Stimulated activated naive CD8-positive, alpha-beta T cell treated with anti-CD3 and anti-CD28 coated beads, Interleukin-15, amount 100 ng/mL, for 72 hours (primary cell): ENCODE measurements around the gene SYT13.
A peak's percentile ranks its signal among the peaks of the same experiment; 100 is the strongest.

Experiments
- ATAC-seq: fragments of 150-1000 bp; cut with Tn5 transposase; 2 replicates; pipeline ENCODE4 v1.10.0; 2021; ENCODE audit warnings: mild to moderate bottlenecking, moderate library complexity
- DNase-seq, 2 donors: peaks; one replicate each; pipeline ENCODE4 v3.0.0; 2021 to 2022
- H3K27ac Mint-ChIP-seq, 2 donors: one replicate each; pipeline ENCODE4 v1.8.0; 2022; ENCODE audit warnings: mild to moderate bottlenecking in 2 of 2, mixed read lengths in 2 of 2, moderate library complexity in 2 of 2
- H3K27me3 Mint-ChIP-seq: one replicate; pipeline ENCODE4 v1.8.0; 2022; ENCODE audit warnings: mixed read lengths
- H3K4me1 Mint-ChIP-seq: one replicate; pipeline ENCODE4 v1.8.0; 2022; ENCODE audit warnings: mild to moderate bottlenecking, mixed read lengths
- H3K4me3 Mint-ChIP-seq, 2 donors: one replicate each; pipeline ENCODE4 v1.8.0; 2022; ENCODE audit warnings: mild to moderate bottlenecking in 2 of 2, mixed read lengths in 2 of 2, moderate library complexity in 1 of 2
- H3K9me3 Mint-ChIP-seq, 2 donors: one replicate each; pipeline ENCODE4 v1.8.0; 2022; ENCODE audit warnings: mixed read lengths in 2 of 2

The SYT13 gene

GRCh38 chr11:45285930-45286632 is at the start of gene SYT13:
Gene SYT13, minus strand, starts transcription at chr11:45286341. Its CDS starts 134 bp downstream, at chr11:45286207.
- ATAC-seq: no peak
- DNase-seq: no peak
- no peak within 1 kb of the TSS for H3K4me3 Mint-ChIP-seq
- peaks cover 4% of the 10 kb centered on the region for H3K4me1 Mint-ChIP-seq
- no peak within 1 kb of the TSS for H3K27ac Mint-ChIP-seq
- peaks cover 90% of the 10 kb centered on the region for H3K27me3 Mint-ChIP-seq
- H3K9me3 Mint-ChIP-seq: peaks cover 0 to 7% of the 10 kb centered on the region in 2 donors

GRCh38 chr11:45335434-45335833 is 49.3 kb upstream of the SYT13 start:
- Mint-ChIP-seq H3K27me3 (peaks cover 27% of the 10 kb centered on the region), H3K9me3 (no peaks in the 10 kb centered on the region), H3K27ac (no peak overlapping the region), H3K4me3 (no peak overlapping the region), H3K4me1 (peaks cover 10% of the 10 kb centered on the region)
- ATAC-seq: no peak
- DNase-seq: no peak

- no peak for ATAC-seq
- Mint-ChIP-seq H3K4me3 (no peak overlapping the region), H3K27me3 (peaks cover 27% of the 10 kb centered on the region), H3K4me1 (peaks cover 4% of the 10 kb centered on the region), H3K9me3 (no peaks in the 10 kb centered on the region), H3K27ac (no peak overlapping the region)
- DNase-seq: no peak
Measured at GRCh38 chr11:45334836-45335235, 48.7 kb upstream of the SYT13 start.

GRCh38 chr11:45334410-45334809 is 48.3 kb upstream of the SYT13 start:
- ATAC-seq: no peak
- Mint-ChIP-seq H3K4me1 (peaks cover under 1% of the 10 kb centered on the region), H3K27me3 (peaks cover 29% of the 10 kb centered on the region), H3K27ac (no peak overlapping the region), H3K9me3 (no peaks in the 10 kb centered on the region), H3K4me3 (no peak overlapping the region)
- no peak for DNase-seq

GRCh38 chr11:45333001-45333971 is 47.1 kb upstream of the SYT13 start:
- Mint-ChIP-seq H3K27me3 (peaks cover 40% of the 10 kb centered on the region), H3K4me3 (no peak overlapping the region), H3K27ac (no peak overlapping the region), H3K4me1 (no peaks in the 10 kb centered on the region), H3K9me3 (no peaks in the 10 kb centered on the region)
- DNase-seq: no peak
- ATAC-seq: no peak

- ATAC-seq: no peak
- H3K4me3 Mint-ChIP-seq: no peak overlapping the region
- no peak overlapping the region for H3K27ac Mint-ChIP-seq
- H3K9me3 Mint-ChIP-seq: no peaks in the 10 kb centered on the region
- DNase-seq: peak in 1 of 2 donors; percentile 18
- H3K4me1 Mint-ChIP-seq: no peaks in the 10 kb centered on the region
- H3K27me3 Mint-ChIP-seq: peaks cover 49% of the 10 kb centered on the region
Measured at GRCh38 chr11:45332276-45332934, 46.3 kb upstream of the SYT13 start.

- no peak for DNase-seq
- no peak for ATAC-seq
- H3K9me3 Mint-ChIP-seq: no peaks in the 10 kb centered on the region
- H3K4me1 Mint-ChIP-seq: no peaks in the 10 kb centered on the region
- H3K27me3 Mint-ChIP-seq: peaks cover 49% of the 10 kb centered on the region
- no peak overlapping the region for H3K4me3 Mint-ChIP-seq
- no peak overlapping the region for H3K27ac Mint-ChIP-seq
Measured at GRCh38 chr11:45331839-45332238, 45.7 kb upstream of the SYT13 start.

GRCh38 chr11:45328726-45329125 is 42.6 kb upstream of the SYT13 start:
- no peaks in the 10 kb centered on the region for H3K9me3 Mint-ChIP-seq
- no peak overlapping the region for H3K27ac Mint-ChIP-seq
- ATAC-seq: no peak
- H3K27me3 Mint-ChIP-seq: peaks cover 47% of the 10 kb centered on the region
- H3K4me3 Mint-ChIP-seq: no peak overlapping the region
- no peaks in the 10 kb centered on the region for H3K4me1 Mint-ChIP-seq
- DNase-seq: no peak

GRCh38 chr11:45324459-45324858 is 38.3 kb upstream of the SYT13 start:
- Mint-ChIP-seq H3K9me3 (no peaks in the 10 kb centered on the region), H3K27ac (no peak overlapping the region), H3K4me1 (no peaks in the 10 kb centered on the region), H3K27me3 (peaks cover 52% of the 10 kb centered on the region), H3K4me3 (no peak overlapping the region)
- ATAC-seq: no peak
- no peak for DNase-seq

GRCh38 chr11:45323601-45324249 is 37.6 kb upstream of the SYT13 start:
- no peak for ATAC-seq
- H3K27ac Mint-ChIP-seq: no peak overlapping the region
- no peaks in the 10 kb centered on the region for H3K9me3 Mint-ChIP-seq
- no peaks in the 10 kb centered on the region for H3K4me1 Mint-ChIP-seq
- H3K4me3 Mint-ChIP-seq: no peak overlapping the region
- DNase-seq: no peak
- peaks cover 44% of the 10 kb centered on the region for H3K27me3 Mint-ChIP-seq

- Mint-ChIP-seq H3K4me1 (no peaks in the 10 kb centered on the region), H3K4me3 (no peak overlapping the region), H3K27ac (no peak overlapping the region), H3K9me3 (no peaks in the 10 kb centered on the region), H3K27me3 (peaks cover 41% of the 10 kb centered on the region)
- DNase-seq (no peak), ATAC-seq (no peak)
Measured at GRCh38 chr11:45322891-45323600, 36.9 kb upstream of the SYT13 start.

- Mint-ChIP-seq H3K9me3 (no peaks in the 10 kb centered on the region), H3K27ac (no peak overlapping the region), H3K4me3 (no peak overlapping the region), H3K4me1 (no peaks in the 10 kb centered on the region), H3K27me3 (peaks cover 42% of the 10 kb centered on the region)
- no peak for DNase-seq
- no peak for ATAC-seq
Measured at GRCh38 chr11:45322111-45322705, 36.1 kb upstream of the SYT13 start.

- DNase-seq: no peak
- Mint-ChIP-seq H3K27me3 (peaks cover 44% of the 10 kb centered on the region), H3K4me3 (no peak overlapping the region), H3K27ac (no peak overlapping the region), H3K4me1 (no peaks in the 10 kb centered on the region), H3K9me3 (no peaks in the 10 kb centered on the region)
- ATAC-seq: no peak
Measured at GRCh38 chr11:45321669-45322068, 35.5 kb upstream of the SYT13 start.

- ATAC-seq: no peak
- no peak overlapping the region for H3K4me3 Mint-ChIP-seq
- H3K27ac Mint-ChIP-seq: no peak overlapping the region
- no peaks in the 10 kb centered on the region for H3K9me3 Mint-ChIP-seq
- no peaks in the 10 kb centered on the region for H3K4me1 Mint-ChIP-seq
- DNase-seq: no peak
- H3K27me3 Mint-ChIP-seq: peaks cover 44% of the 10 kb centered on the region
Measured at GRCh38 chr11:45321031-45321595, 35.0 kb upstream of the SYT13 start.
